ENCODE data around the gene CRABP2. TPM values are rescaled to one million over a fixed set of nuclear protein-coding genes. Genes with fewer than 3 reads are reported as not detected.
A peak's percentile ranks its signal among the peaks of the same experiment; 100 is the strongest.

The CRABP2 gene
- total and polyA plus RNA-seq, 10 donors: 1.2 to 13.1 (median 3.7) TPM

GRCh38 chr1:156709031-156709430 lies 3.6 kb upstream of the CRABP2 start:
- H3K36me3 ChIP-seq: peaks cover 0 to 9% (median 0%) of the 10 kb centered on the region in 6 donors
- no peak overlapping the region for H3K4me3 ChIP-seq
- TF ChIP-seq POLR2A (IDR thresholded peaks at IDR 0.05): no peak
- no peak for TF ChIP-seq CTCF (IDR thresholded peaks at IDR 0.05 in 8 of 11, conservative IDR thresholded peaks at IDR 0.05 in 3 of 11)
- no peak for TF ChIP-seq POLR2AphosphoS5 (IDR thresholded peaks at IDR 0.05)
- no peaks in the 10 kb centered on the region for H3K9me3 ChIP-seq
- intact Hi-C loops (cut with DNase I; ENCODE audit: low total_unique reads): no loop called here
- 87 to 95% (median 92%) methylated on average over 4 of the region's 4 CpGs for WGBS, 5 donors
- H3K27me3 ChIP-seq (replicated peaks in 1 of 7): peaks cover 0 to 31% (median 23%) of the 10 kb centered on the region in 7 donors
- no peak for DNase-seq
- H3K27ac ChIP-seq: no peak overlapping the region
- peaks cover 21 to 38% (median 33%) of the 10 kb centered on the region in 6 donors for H3K4me1 ChIP-seq

GRCh38 chr1:156708218-156708661 lies 2.9 kb upstream of the CRABP2 start:
- Histone ChIP-seq H3K27ac (no peak overlapping the region), H3K9me3 (no peaks in the 10 kb centered on the region), H3K4me3 (no peak overlapping the region), H3K36me3 (peaks cover 0 to 9% (median 0%) of the 10 kb centered on the region in 6 donors), H3K4me1 (peaks cover 21 to 42% (median 33%) of the 10 kb centered on the region in 6 donors), H3K27me3 (replicated peaks in 1 of 7) (peaks cover 0 to 39% (median 31%) of the 10 kb centered on the region in 7 donors)
- DNase-seq: no peak
- WGBS, 5 donors: 56 to 81% (median 61%) methylated on average over 4 of the region's 4 CpGs
- intact Hi-C loops (cut with DNase I; ENCODE audit: low total_unique reads): no loop called here
- TF ChIP-seq POLR2A (IDR thresholded peaks at IDR 0.05): no peak
- TF ChIP-seq POLR2AphosphoS5 (IDR thresholded peaks at IDR 0.05): no peak
- no peak for TF ChIP-seq CTCF (IDR thresholded peaks at IDR 0.05 in 8 of 11, conservative IDR thresholded peaks at IDR 0.05 in 3 of 11)

- no peak for DNase-seq
Measured at GRCh38 chr1:156707417-156708217, 2.2 kb upstream of the CRABP2 start.

More at GRCh38 chr1:156707417-156708217, 2.2 kb upstream of the CRABP2 start:
- TF ChIP-seq POLR2A (IDR thresholded peaks at IDR 0.05) (no peak), CTCF (IDR thresholded peaks at IDR 0.05 in 8 of 11, conservative IDR thresholded peaks at IDR 0.05 in 3 of 11) (no peak), POLR2AphosphoS5 (IDR thresholded peaks at IDR 0.05) (peak in 1 of 3 donors; percentile 41)
- Histone ChIP-seq H3K27ac (no peak overlapping the region), H3K36me3 (peaks cover 0 to 3% (median 0%) of the 10 kb centered on the region in 6 donors), H3K9me3 (no peaks in the 10 kb centered on the region), H3K27me3 (replicated peaks in 1 of 7) (peaks cover 0 to 45% (median 34%) of the 10 kb centered on the region in 7 donors), H3K4me3 (no peak overlapping the region), H3K4me1 (peaks cover 21 to 42% (median 33%) of the 10 kb centered on the region in 6 donors)
- 55 to 73% (median 60%) methylated on average over 8 of the region's 8 CpGs for WGBS, 5 donors
- intact Hi-C loops (cut with DNase I; ENCODE audit: low total_unique reads): no loop called here
